Tibial artery (tissue), 4 donors: ENCODE results near the gene BTBD16.

Source experiments
- DNase-seq, 2 donors: peaks; one replicate each; pipeline ENCODE4 v3.0.0-alpha.2; 2019
- H3K27ac ChIP-seq, 2 donors: fragments of 200-600 bp; sonication (generic) in 1 of 2; 1 replicate in 1 of 2; 2 replicates in 1 of 2; pipeline ENCODE4 v1.5.1; 2018 to 2019; ENCODE audit warnings: mild to moderate bottlenecking in 1 of 2
- H3K27me3 ChIP-seq, 2 donors: fragments of 200-600 bp; sonication (generic) in 1 of 2; one replicate each; pipeline versions ENCODE4 v1.5.1 to v1.6.0; 2016 to 2019
- H3K36me3 ChIP-seq, 3 donors: fragments of 200-600 bp; sonication (generic) in 2 of 3; one replicate each; pipeline ENCODE4 v1.5.1; 2016 to 2019; ENCODE audit warnings: mild to moderate bottlenecking in 2 of 3
- H3K4me1 ChIP-seq, 4 donors: fragments of 200-600 bp; sonication (generic) in 2 of 4; 1 replicate in 3 of 4; 2 replicates in 1 of 4; pipeline ENCODE4 v1.5.1; 2016 to 2019
- H3K4me3 ChIP-seq, 2 donors: fragments of 200-600 bp; sonication (generic) in 1 of 2; 1 replicate in 1 of 2; 2 replicates in 1 of 2; pipeline ENCODE4 v1.5.1; 2018 to 2019; ENCODE audit warnings: mild to moderate bottlenecking in 2 of 2
- H3K9me3 ChIP-seq, 3 donors: fragments of 200-600 bp; sonication (generic) in 1 of 3; one replicate each; pipeline ENCODE4 v1.5.1; 2016 to 2019
- CTCF ChIP-seq, 2 experiments: fragments of 200-600 bp in 1 of 2; fragments of 450-650 bp in 1 of 2; IDR thresholded peaks; one replicate each; pipeline ENCODE4 v1.5.1; 2017 to 2019; ENCODE audit warnings: antibody characterized with exemption in 2 of 2, mild to moderate bottlenecking in 1 of 2, moderate library complexity in 1 of 2
- intact Hi-C: fragments of 100-400 bp; cut with DNase I; formaldehyde crosslinking; loops from one replicate; pipeline ENCODE4 v1.15.0; 2023; ENCODE audit warnings: low total_unique reads

Gene BTBD16

GRCh38 chr10:122267849-122268737 is 3.0 kb upstream of the BTBD16 start:
- Histone ChIP-seq H3K27ac (no peak overlapping the region), H3K36me3 (peaks cover 0 to 22% (median 0%) of the 10 kb centered on the region in 3 donors), H3K27me3 (no peaks in the 10 kb centered on the region), H3K4me3 (no peak overlapping the region), H3K4me1 (peaks cover 0 to 4% (median 0%) of the 10 kb centered on the region in 4 donors), H3K9me3 (peaks cover 0 to 1% (median 0%) of the 10 kb centered on the region in 3 donors)
- peak; percentile 66 to 90 for TF ChIP-seq CTCF (IDR thresholded peaks at IDR 0.05)
- intact Hi-C loops = no loop called here
- DNase-seq = peak in 1 of 2 donors; percentile 43

GRCh38 chr10:122269059-122269687 is 1.9 kb upstream of the BTBD16 start:
- Histone ChIP-seq H3K36me3 (peaks cover 0 to 22% (median 0%) of the 10 kb centered on the region in 3 donors), H3K4me3 (no peak overlapping the region), H3K27me3 (no peaks in the 10 kb centered on the region), H3K9me3 (no peaks in the 10 kb centered on the region), H3K4me1 (peaks cover 0 to 2% (median 0%) of the 10 kb centered on the region in 4 donors), H3K27ac (no peak overlapping the region)
- TF ChIP-seq CTCF (IDR thresholded peaks at IDR 0.05) = no peak
- DNase-seq = no peak
- intact Hi-C loops = no loop called here

- Histone ChIP-seq H3K27ac (no peak overlapping the region), H3K4me1 (no peaks in the 10 kb centered on the region), H3K4me3 (no peak overlapping the region), H3K9me3 (no peaks in the 10 kb centered on the region), H3K36me3 (peaks cover 0 to 7% (median 0%) of the 10 kb centered on the region in 3 donors), H3K27me3 (no peaks in the 10 kb centered on the region)
- no peak for DNase-seq
- TF ChIP-seq CTCF (IDR thresholded peaks at IDR 0.05) = no peak
- intact Hi-C loops = no loop called here
Measured at GRCh38 chr10:122273966-122274545, 3.0 kb downstream of the BTBD16 start.

- H3K4me3 ChIP-seq = no peak overlapping the region
- no peak overlapping the region for H3K27ac ChIP-seq
- no peaks in the 10 kb centered on the region for H3K27me3 ChIP-seq
- TF ChIP-seq CTCF (IDR thresholded peaks at IDR 0.05) = no peak
- H3K4me1 ChIP-seq = peaks cover 0 to 7% (median 0%) of the 10 kb centered on the region in 4 donors
- intact Hi-C loops = no loop called here
- H3K36me3 ChIP-seq = no peaks in the 10 kb centered on the region
- H3K9me3 ChIP-seq = no peaks in the 10 kb centered on the region
- no peak for DNase-seq
Measured at GRCh38 chr10:122276611-122277208, 5.6 kb downstream of the BTBD16 start.

- Histone ChIP-seq H3K4me3 (no peak overlapping the region), H3K9me3 (no peaks in the 10 kb centered on the region), H3K4me1 (peaks cover 0 to 16% (median 3%) of the 10 kb centered on the region in 4 donors), H3K27ac (no peak overlapping the region), H3K27me3 (no peaks in the 10 kb centered on the region), H3K36me3 (no peaks in the 10 kb centered on the region)
- intact Hi-C loops = no loop called here
- no peak for TF ChIP-seq CTCF (IDR thresholded peaks at IDR 0.05)
- no peak for DNase-seq
Measured at GRCh38 chr10:122277526-122278136, 6.5 kb downstream of the BTBD16 start.
